Breast epithelium (tissue), 4 donors: ENCODE data around the gene KDM6B. TPM values are rescaled to one million over a fixed set of nuclear protein-coding genes. Genes with fewer than 3 reads are reported as not detected.
A peak's percentile ranks its signal among the peaks of the same experiment; 100 is the strongest.

ENCODE experiments used
- DNase-seq, 2 donors: peaks; one replicate each; pipeline ENCODE4 v3.0.0-alpha.2; 2019; ENCODE audit warnings: low spot score in 2 of 2
- H3K27ac ChIP-seq, 2 donors: fragments of 200-600 bp; sonication (generic) in 1 of 2; one replicate each; pipeline ENCODE4 v1.5.1; 2016 to 2019; ENCODE audit warnings: mild to moderate bottlenecking in 1 of 2
- H3K27me3 ChIP-seq, 2 donors: fragments of 200-600 bp; sonication (generic) in 1 of 2; one replicate each; pipeline versions ENCODE4 v1.5.1 to v1.6.0; 2017 to 2019; ENCODE audit warnings: control low read depth in 1 of 2, mild to moderate bottlenecking in 1 of 2
- H3K36me3 ChIP-seq: fragments of 200-600 bp; one replicate; pipeline ENCODE4 v1.5.1; 2019
- H3K4me1 ChIP-seq, 2 donors: fragments of 200-600 bp; sonication (generic); one replicate each; pipeline ENCODE4 v1.5.1; 2016 to 2019; ENCODE audit warnings: control low read depth in 1 of 2
- H3K4me3 ChIP-seq, 3 donors: fragments of 200-600 bp; sonication (generic); 1 replicate in 2 of 3; 2 replicates in 1 of 3; pipeline ENCODE4 v1.5.1; 2016 to 2019; ENCODE audit warnings: mild to moderate bottlenecking in 3 of 3, moderate library complexity in 2 of 3
- H3K9me3 ChIP-seq, 2 donors: fragments of 200-600 bp; sonication (generic) in 1 of 2; one replicate each; pipeline ENCODE4 v1.5.1; 2016 to 2019; ENCODE audit warnings: control low read depth in 1 of 2
- CTCF ChIP-seq, 3 donors: fragments of 450-650 bp; IDR thresholded peaks; one replicate each; pipeline ENCODE4 v1.5.1; 2016 to 2017; ENCODE audit warnings: antibody characterized with exemption in 3 of 3, mild to moderate bottlenecking in 3 of 3, moderate library complexity in 3 of 3
- POLR2A ChIP-seq: fragments of 450-650 bp; IDR thresholded peaks from one replicate; pipeline ENCODE4 v1.6.1; 2016; ENCODE audit warnings: antibody characterized with exemption, mild to moderate bottlenecking, moderate library complexity
- POLR2AphosphoS5 ChIP-seq, 3 donors: sonication (generic); formaldehyde crosslinking; IDR thresholded peaks; one replicate each; pipeline ENCODE4 v1.6.1; 2017; ENCODE audit warnings: antibody characterized with exemption in 3 of 3
- intact Hi-C: fragments of 100-400 bp; cut with DNase I; formaldehyde crosslinking; loops from one replicate; pipeline ENCODE4 v1.15.1; 2023; ENCODE audit warnings: low total_unique reads
- total RNA-seq, 3 donors: library from RNA; depleted of rRNA; stranded (reverse); fragments of >200 nt; gene quantifications; one replicate each; pipeline ENCODE4 v1.1.0, GENCODE V29; 2016

The KDM6B gene
- 10 to 100 TPM in 2 of 3 donors, 1 to 10 TPM in 1; 6.4 to 89.7 (median 10.5) TPM for total RNA-seq

GRCh38 chr17:7833795-7834541 is at the start of gene KDM6B:
TSS of gene KDM6B (plus strand) at chr17:7834217. CDS start at chr17:7845555, 11,338 bp downstream.
- Histone ChIP-seq H3K27ac (peak within 1 kb of the TSS; percentile 97 to 99), H3K36me3 (no peaks in the 10 kb centered on the region), H3K9me3 (no peaks in the 10 kb centered on the region), H3K4me1 (peaks cover 4 to 22% of the 10 kb centered on the region in 2 donors), H3K4me3 (peak within 1 kb of the TSS; percentile 70 to 74 (median 74)), H3K27me3 (no peaks in the 10 kb centered on the region)
- DNase-seq: peak; percentile 93 to 95
- TF ChIP-seq POLR2A (peak; percentile 25), CTCF (IDR thresholded peaks at IDR 0.05) (no peak), POLR2AphosphoS5 (IDR thresholded peaks at IDR 0.05) (peak in 2 of 3 donors; percentile 46 to 56)
- intact Hi-C loops: no loop called here

GRCh38 chr17:7786866-7787265 is 47.2 kb upstream of the KDM6B start:
- intact Hi-C loops: no loop called here

GRCh38 chr17:7789131-7789530 is 44.9 kb upstream of the KDM6B start:
- H3K4me3 ChIP-seq: no peak overlapping the region
- no peaks in the 10 kb centered on the region for H3K36me3 ChIP-seq
- no peaks in the 10 kb centered on the region for H3K4me1 ChIP-seq
- TF ChIP-seq CTCF (IDR thresholded peaks at IDR 0.05) (no peak), POLR2AphosphoS5 (IDR thresholded peaks at IDR 0.05) (no peak), POLR2A (no peak)
- no peaks in the 10 kb centered on the region for H3K9me3 ChIP-seq
- no peak overlapping the region for H3K27ac ChIP-seq
- H3K27me3 ChIP-seq: no peaks in the 10 kb centered on the region
- no peak for DNase-seq
- intact Hi-C loops: no loop called here

More at GRCh38 chr17:7786866-7787265, 47.2 kb upstream of the KDM6B start:
- Histone ChIP-seq H3K9me3 (no peaks in the 10 kb centered on the region), H3K4me3 (peak overlapping the region in 1 of 3 donors; percentile 3), H3K27me3 (no peaks in the 10 kb centered on the region), H3K36me3 (no peaks in the 10 kb centered on the region), H3K27ac (no peak overlapping the region), H3K4me1 (no peaks in the 10 kb centered on the region)
- no peak for DNase-seq
- TF ChIP-seq POLR2A (no peak), POLR2AphosphoS5 (IDR thresholded peaks at IDR 0.05) (no peak), CTCF (IDR thresholded peaks at IDR 0.05) (no peak)

GRCh38 chr17:7790150-7790549 is 43.9 kb upstream of the KDM6B start:
- no peaks in the 10 kb centered on the region for H3K36me3 ChIP-seq
- no peak for DNase-seq
- no peak overlapping the region for H3K4me3 ChIP-seq
- H3K27ac ChIP-seq: no peak overlapping the region
- H3K4me1 ChIP-seq: no peaks in the 10 kb centered on the region
- intact Hi-C loops: no loop called here
- no peaks in the 10 kb centered on the region for H3K27me3 ChIP-seq
- no peak for TF ChIP-seq POLR2AphosphoS5 (IDR thresholded peaks at IDR 0.05)
- no peaks in the 10 kb centered on the region for H3K9me3 ChIP-seq

- no peaks in the 10 kb centered on the region for H3K9me3 ChIP-seq
- no peak overlapping the region for H3K4me3 ChIP-seq
- TF ChIP-seq POLR2A (no peak), CTCF (IDR thresholded peaks at IDR 0.05) (no peak), POLR2AphosphoS5 (IDR thresholded peaks at IDR 0.05) (no peak)
- no peaks in the 10 kb centered on the region for H3K36me3 ChIP-seq
- DNase-seq: no peak
- intact Hi-C loops: no loop called here
- no peaks in the 10 kb centered on the region for H3K4me1 ChIP-seq
- H3K27ac ChIP-seq: no peak overlapping the region
- H3K27me3 ChIP-seq: no peaks in the 10 kb centered on the region
These were observed 41.4 kb upstream of the KDM6B start for GRCh38 chr17:7792611-7793010.
